Common myeloid progenitor, CD34-positive (primary cell): Measurements from ENCODE around the gene RUVBL2.
"Not testable (repeated sequence)": the region's sequence is repeated elsewhere in the genome, so short reads cannot be mapped to it uniquely, and the experiment has no call there.

Source experiments
- CTCF ChIA-PET: fragments of 350-600 bp; sonication (Branson Sonifier 250); formaldehyde crosslinking; loops from one replicate; lab custom pipeline; 2021; ENCODE audit warnings: antibody characterized with exemption; lab: Charles Lee
- POLR2A ChIA-PET: fragments of 350-600 bp; sonication (Branson Sonifier 250); formaldehyde crosslinking; loops from one replicate; lab custom pipeline; 2021; ENCODE audit warnings: antibody characterized with exemption; lab: Charles Lee
- DNase-seq, 3 donors: peaks; one replicate each; pipeline versions ENCODE4 v3.0.0 to v3.0.0-alpha.2; 2013
- H3K27ac ChIP-seq, 2 experiments: 1 replicate in 1 of 2; 2 replicates in 1 of 2; pipeline ENCODE4 v1.7.0; 2013; ENCODE audit warnings: inconsistent platforms in 2 of 2, low read length in 2 of 2, mild to moderate bottlenecking in 2 of 2, low read depth in 1 of 2, moderate library complexity in 1 of 2; ENCODE audit not compliant: severe bottlenecking in 2 of 2, insufficient read depth in 1 of 2, poor library complexity in 1 of 2
- H3K27me3 ChIP-seq, 5 experiments: replicated peaks in 2 of 5; 1 replicate in 3 of 5; 2 replicates in 2 of 5; pipeline versions ENCODE4 v1.6.1 to v1.7.0; 2013; ENCODE audit warnings: low read length in 4 of 5, mild to moderate bottlenecking in 2 of 5, moderate library complexity in 2 of 5, inconsistent platforms in 1 of 5; ENCODE audit not compliant: insufficient read depth in 5 of 5, control insufficient read depth in 4 of 5
- H3K36me3 ChIP-seq, 4 experiments: 1 replicate in 2 of 4; 2 replicates in 2 of 4; pipeline versions ENCODE4 v1.6.1 to v1.7.0; 2013; ENCODE audit warnings: low read length in 3 of 4, control low read depth in 1 of 4, mild to moderate bottlenecking in 1 of 4; ENCODE audit not compliant: control insufficient read depth in 4 of 4, insufficient read depth in 4 of 4
- H3K4me1 ChIP-seq, 4 experiments: 1 replicate in 3 of 4; 2 replicates in 1 of 4; pipeline versions ENCODE4 v1.6.1 to v1.7.1; 2013; ENCODE audit warnings: low read length in 3 of 4, mild to moderate bottlenecking in 3 of 4, control low read depth in 1 of 4, inconsistent platforms in 1 of 4, moderate library complexity in 1 of 4; ENCODE audit not compliant: control insufficient read depth in 4 of 4, insufficient read depth in 4 of 4; ENCODE audit errors: control extremely low read depth in 1 of 4
- H3K4me3 ChIP-seq, 7 experiments: 1 replicate in 4 of 7; 2 replicates in 3 of 7; pipeline versions ENCODE4 v1.5.1 to v1.7.0; 2013; ENCODE audit warnings: mild to moderate bottlenecking in 7 of 7, low read length in 6 of 7, moderate library complexity in 6 of 7, inconsistent platforms in 2 of 7, low read depth in 2 of 7, control low read depth in 1 of 7; ENCODE audit not compliant: insufficient read depth in 4 of 7, control insufficient read depth in 1 of 7; ENCODE audit errors: extremely low read depth in 1 of 7
- H3K9me3 ChIP-seq, 5 experiments: 1 replicate in 4 of 5; 2 replicates in 1 of 5; pipeline versions ENCODE4 v1.6.1 to v1.7.1; 2013; ENCODE audit warnings: low read length in 4 of 5, mild to moderate bottlenecking in 2 of 5, inconsistent platforms in 1 of 5, low read depth in 1 of 5, moderate library complexity in 1 of 5; ENCODE audit not compliant: control insufficient read depth in 4 of 5, insufficient read depth in 2 of 5; ENCODE audit errors: control extremely low read depth in 1 of 5
- WGBS: methylation state at CpG from one replicate; pipeline ENCODE4 v1.1.5; 2013; ENCODE audit not compliant: insufficient coverage; 5-methylcytosine and 5-hydroxymethylcytosine counted together

Gene RUVBL2

DNA sequence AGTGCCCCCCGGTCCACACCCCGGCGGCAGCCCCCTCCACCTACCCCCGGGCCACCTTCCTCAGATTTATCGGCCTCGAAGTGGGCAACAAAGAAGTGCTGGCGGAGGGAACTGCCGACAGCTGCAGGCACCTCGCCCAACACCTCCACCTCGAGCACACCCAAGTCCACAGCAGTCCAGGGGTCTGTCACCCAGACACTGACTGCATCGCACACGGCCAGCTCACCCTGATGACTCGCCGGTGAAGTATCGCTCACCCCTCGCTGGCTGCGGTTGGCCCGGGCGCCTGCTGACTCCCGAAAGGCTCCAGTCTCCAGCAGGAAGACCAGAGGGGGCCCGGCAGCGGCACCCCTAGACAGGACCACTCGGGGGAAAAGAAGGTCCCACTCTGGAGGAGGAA lies 31.9 kb downstream of the RUVBL2 start:
- peaks cover 0 to 15% (median 4%) of the 10 kb centered on the region in 5 experiments for H3K27me3 ChIP-seq
- POLR2A ChIA-PET, DNase-seq, H3K9me3 ChIP-seq, CTCF ChIA-PET, H3K36me3 ChIP-seq, H3K4me1 ChIP-seq, H3K4me3 ChIP-seq, H3K27ac ChIP-seq: not testable (repeated sequence)
- 99% methylated on average over 10 of the region's 23 CpGs for WGBS

DNA sequence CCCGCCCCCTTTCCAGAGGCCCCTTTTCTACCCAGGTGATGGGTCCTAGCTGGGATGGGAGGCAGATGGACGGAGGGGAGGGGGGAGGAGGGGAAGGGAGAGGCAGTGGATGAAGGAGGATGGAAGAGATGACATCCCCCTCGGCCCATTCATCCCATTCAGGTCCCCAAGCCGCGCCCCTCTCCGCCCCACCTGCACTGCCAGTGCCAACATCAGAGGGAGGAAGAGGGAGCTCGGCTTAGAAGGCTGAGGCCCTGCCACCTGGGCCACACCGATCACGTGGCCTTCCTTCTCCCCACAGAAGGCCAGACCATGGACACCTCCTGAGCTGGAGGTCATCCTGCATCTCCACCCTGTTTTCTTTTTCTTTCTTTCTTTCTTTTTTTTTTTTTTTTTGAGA lies 35.0 kb downstream of the RUVBL2 start:
- WGBS: 94% methylated on average over 3 of the region's 9 CpGs
- CTCF ChIA-PET, POLR2A ChIA-PET: not testable (repeated sequence)

DNA sequence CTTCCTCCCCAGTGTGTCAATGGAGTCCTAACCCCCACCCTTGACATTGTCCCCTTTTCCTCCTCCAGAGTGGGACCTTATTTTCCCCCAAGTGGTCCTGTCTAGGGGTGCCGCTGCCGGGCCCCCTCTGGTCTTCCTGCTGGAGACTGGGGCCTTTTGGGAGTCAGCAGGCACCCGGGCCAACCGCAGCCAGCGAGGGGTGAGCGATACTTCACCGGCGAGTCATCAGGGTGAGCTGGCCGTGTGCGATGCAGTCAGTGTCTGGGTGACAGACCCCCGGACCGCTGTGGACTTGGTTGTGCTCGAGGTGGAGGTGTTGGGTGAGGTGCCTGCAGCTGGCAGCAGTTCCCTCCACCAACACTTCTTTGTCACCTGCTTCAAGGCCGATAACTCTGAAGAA lies 36.1 kb downstream of the RUVBL2 start:
- POLR2A ChIA-PET: not testable (repeated sequence)

More for the DNA sequence above, 35.0 kb downstream of the RUVBL2 start:
- not testable (repeated sequence) for H3K4me1 ChIP-seq, DNase-seq, H3K27me3 ChIP-seq, H3K27ac ChIP-seq, H3K9me3 ChIP-seq, H3K4me3 ChIP-seq, H3K36me3 ChIP-seq

DNA sequence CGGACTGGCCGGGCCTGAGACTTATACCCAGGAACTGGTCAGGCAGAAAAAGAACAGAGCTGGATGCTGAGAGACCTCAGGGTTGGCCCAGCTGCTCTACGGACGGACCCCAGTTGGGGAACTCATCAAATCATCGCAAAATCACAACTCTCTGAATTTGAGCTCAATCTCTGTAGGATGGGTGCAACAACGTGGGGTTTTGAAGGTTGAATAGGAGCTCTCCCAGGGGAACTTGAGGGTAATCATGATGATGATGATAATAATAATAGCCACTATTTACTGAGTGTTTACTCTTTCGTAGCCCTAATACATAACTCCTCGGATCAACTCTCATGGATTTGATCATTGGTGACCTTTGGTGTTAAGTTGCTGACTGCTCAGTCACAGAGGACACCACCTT lies 36.6 kb downstream of the RUVBL2 start:
- H3K4me1 ChIP-seq, H3K36me3 ChIP-seq, H3K27me3 ChIP-seq, CTCF ChIA-PET, DNase-seq, H3K27ac ChIP-seq, H3K4me3 ChIP-seq, H3K9me3 ChIP-seq, POLR2A ChIA-PET: not testable (repeated sequence)
- WGBS: 100% methylated on average over 1 of the region's 8 CpGs

More for the DNA sequence above, 36.1 kb downstream of the RUVBL2 start:
- H3K4me1 ChIP-seq, H3K36me3 ChIP-seq, H3K4me3 ChIP-seq, CTCF ChIA-PET, H3K27ac ChIP-seq, H3K27me3 ChIP-seq, H3K9me3 ChIP-seq, DNase-seq: not testable (repeated sequence)
- WGBS: 91% methylated on average over 8 of the region's 14 CpGs

DNA sequence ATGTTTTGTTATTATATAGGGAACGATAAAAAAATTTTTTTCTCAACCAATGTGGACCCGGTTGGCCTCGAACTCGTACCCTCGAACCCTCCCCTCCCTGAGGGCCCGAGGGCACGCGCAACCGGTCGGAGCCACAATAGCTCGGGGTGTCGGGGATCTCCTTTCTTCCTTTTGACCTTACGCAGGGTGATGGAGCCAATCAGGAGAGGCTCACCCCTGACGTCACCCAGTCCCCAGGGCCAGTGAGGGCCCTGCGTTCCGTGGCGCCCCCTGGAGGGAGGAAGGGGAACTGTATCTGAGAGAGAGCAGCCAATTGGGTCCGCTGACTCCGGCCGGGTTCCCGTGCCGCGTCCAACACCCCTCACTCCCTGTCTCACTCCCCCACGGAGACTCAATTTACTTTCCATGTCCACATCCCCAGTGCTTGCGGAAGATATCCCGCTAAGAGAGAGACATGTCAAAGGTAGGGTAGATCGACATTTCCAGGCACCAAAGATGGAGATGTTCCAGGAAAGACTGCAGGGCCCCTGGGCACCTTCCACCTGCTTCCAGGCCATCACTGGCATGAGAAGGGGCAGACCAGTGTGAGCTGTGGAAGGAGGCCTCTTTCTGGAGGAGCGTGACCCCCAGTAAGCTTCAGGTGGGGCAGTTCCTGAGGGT lies 38.1 kb downstream of the RUVBL2 start, which contains the start of gene CGB2:
CGB2 (plus strand) TSS at position 249 of the 660 bp plus-strand sequence; CDS start at position 455, 206 bp downstream.
- H3K27me3 ChIP-seq, POLR2A ChIA-PET, H3K4me1 ChIP-seq, H3K27ac ChIP-seq, H3K36me3 ChIP-seq, H3K4me3 ChIP-seq, H3K9me3 ChIP-seq: not testable (repeated sequence)
- 27% methylated on average over 2 of the region's 28 CpGs for WGBS
- CTCF ChIA-PET: interaction anchor here (1.0 kb wide), 1 partner anchor 32 kb away, joined by 3 read pairs; no protein-coding TSS in a partner anchor
- DNase-seq: peak; percentile 34 to 74 (median 69)

DNA sequence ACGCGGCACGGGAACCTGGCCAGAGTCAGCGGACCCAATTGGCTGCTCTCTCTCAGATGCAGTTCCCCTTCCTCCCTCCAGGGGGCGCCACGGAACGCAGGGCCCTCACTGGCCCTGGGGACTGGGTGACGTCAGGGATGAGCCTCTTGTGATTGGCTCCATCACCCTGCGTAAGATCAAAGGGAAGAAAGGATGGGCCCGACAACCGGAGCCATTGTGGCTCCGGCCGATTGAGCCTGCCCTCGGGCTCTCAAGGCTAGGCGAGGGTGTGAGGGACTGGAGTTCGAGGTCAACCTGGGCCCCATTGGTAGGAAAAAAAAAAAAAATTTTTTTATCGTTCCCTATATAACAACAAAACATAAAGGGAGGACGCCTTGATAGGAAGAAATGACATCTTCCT lies 43.1 kb downstream of the RUVBL2 start, which contains the start of gene CGB1:
CGB1 (minus strand) TSS at position 81 of the 400 bp plus-strand sequence. CDS start 184 bp downstream, outside the sequence.
- H3K27ac ChIP-seq, H3K36me3 ChIP-seq, CTCF ChIA-PET, H3K9me3 ChIP-seq, POLR2A ChIA-PET, H3K4me1 ChIP-seq, H3K4me3 ChIP-seq, H3K27me3 ChIP-seq: not testable (repeated sequence)
- WGBS: 91% methylated on average over 5 of the region's 18 CpGs
- peak; percentile 22 to 40 (median 31) for DNase-seq

DNA sequence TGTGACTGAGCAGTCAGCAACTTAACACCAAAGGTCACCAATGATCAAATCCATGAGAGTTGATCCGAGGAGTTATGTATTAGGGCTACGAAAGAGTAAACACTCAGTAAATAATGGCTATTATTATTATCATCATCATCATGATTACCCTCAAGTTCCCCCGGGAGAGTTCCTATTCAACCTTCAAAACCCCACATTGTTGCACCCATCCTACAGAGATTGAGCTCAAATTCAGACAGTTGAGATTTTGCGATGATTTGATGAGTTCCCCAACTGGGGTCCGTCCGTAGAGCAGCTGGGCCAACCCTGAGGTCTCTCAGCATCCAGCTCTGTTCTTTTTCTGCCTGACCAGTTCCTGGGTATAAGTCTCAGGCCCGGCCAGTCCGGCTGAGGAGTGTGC lies 44.4 kb downstream of the RUVBL2 start:
- H3K4me3 ChIP-seq, H3K27ac ChIP-seq, DNase-seq, H3K9me3 ChIP-seq, H3K36me3 ChIP-seq, H3K4me1 ChIP-seq, H3K27me3 ChIP-seq, POLR2A ChIA-PET, CTCF ChIA-PET: not testable (repeated sequence)
- no CpG with 5 or more reads among the region's 8 CpGs for WGBS
